NB4 (cell line): ENCODE results near the gene NLRP6.

Source experiments
- CTCF ChIP-seq: IDR thresholded peaks from one replicate; pipeline ENCODE4 v1.5.1; 2012; ENCODE audit warnings: low read depth, low read length
- POLR2A ChIP-seq: IDR thresholded peaks from 2 replicates; pipeline ENCODE4 v1.6.1; 2011; ENCODE audit warnings: mild to moderate bottlenecking; ENCODE audit not compliant: insufficient read length; ENCODE audit errors: extremely low read depth

- no peak for TF ChIP-seq POLR2A
- TF ChIP-seq CTCF = no peak
Observed at GRCh38 chr11:244376-244775, 33.8 kb upstream of the NLRP6 start.
